A673 (cell line): Measurements from ENCODE around the gene CHRNA9. TPM values are rescaled to one million over a fixed set of nuclear protein-coding genes. Genes with fewer than 3 reads are reported as not detected.

Experiments used
- BruUV-seq: library from RNA; stranded (reverse); fragments of 400-500 nt; replicated peaks from 2 replicates; lab custom pipeline; 2021; lab: Mats Ljungman, UMichigan
- CTCF ChIA-PET: fragments of 300-600 bp; sonication (Branson Sonifier 250); formaldehyde crosslinking; loops from one replicate; lab custom pipeline; 2022; ENCODE audit warnings: antibody characterized with exemption; lab: Charles Lee
- POLR2A ChIA-PET: fragments of 300-600 bp; sonication (Branson Sonifier 250); formaldehyde crosslinking; loops from one replicate; lab custom pipeline; 2022; ENCODE audit warnings: antibody characterized with exemption; ENCODE audit not compliant: low non-redundant PET; lab: Charles Lee
- DNase-seq: peaks from one replicate; pipeline ENCODE4 v3.0.0-alpha.2; 2015; ENCODE audit warnings: low spot score
- H3K27ac ChIP-seq: fragments of 200-600 bp; sonication (generic); 2 replicates; pipeline ENCODE4 v1.5.1; 2016; ENCODE audit warnings: mixed run types, low read depth, mild to moderate bottlenecking, mixed read lengths, antibody characterized with exemption, low read length; ENCODE audit not compliant: poor library complexity, severe bottlenecking
- H3K27me3 ChIP-seq: fragments of 200-600 bp; sonication (generic); replicated peaks from 2 replicates; pipeline ENCODE4 v1.6.1; 2017; ENCODE audit warnings: mixed run types, low read depth, mild to moderate bottlenecking, mixed read lengths, antibody characterized with exemption, low read length; ENCODE audit not compliant: insufficient read depth, poor library complexity
- H3K36me3 ChIP-seq: fragments of 200-600 bp; sonication (generic); 2 replicates; pipeline ENCODE4 v1.6.1; 2016; ENCODE audit warnings: mixed run types, mild to moderate bottlenecking, mixed read lengths, antibody characterized with exemption, low read length; ENCODE audit not compliant: insufficient read depth, poor library complexity, severe bottlenecking
- H3K4me1 ChIP-seq: fragments of 200-600 bp; sonication (generic); 2 replicates; pipeline ENCODE4 v1.6.1; 2017; ENCODE audit warnings: mixed run types, mild to moderate bottlenecking, mixed read lengths, antibody characterized with exemption, low read length; ENCODE audit not compliant: insufficient read depth, poor library complexity, severe bottlenecking
- H3K4me3 ChIP-seq: fragments of 200-600 bp; sonication (generic); 2 replicates; pipeline ENCODE4 v1.5.1; 2016; ENCODE audit warnings: low read depth, mixed run types, mild to moderate bottlenecking, mixed read lengths, low read length; ENCODE audit not compliant: poor library complexity, severe bottlenecking
- H3K9me3 ChIP-seq: fragments of 200-600 bp; sonication (generic); 2 replicates; pipeline ENCODE4 v1.6.1; 2016; ENCODE audit warnings: mixed run types, low read depth, mild to moderate bottlenecking, mixed read lengths, antibody characterized with exemption, low read length; ENCODE audit not compliant: poor library complexity, severe bottlenecking
- CTCF ChIP-seq: fragments of 300-800, 200-600 bp; sonication (generic); conservative IDR thresholded peaks from 2 replicates; pipeline ENCODE4 v1.5.1; 2017; ENCODE audit warnings: low read depth, mild to moderate bottlenecking, antibody characterized with exemption, low read length, moderate library complexity, mixed read lengths
- EZH2 ChIP-seq: fragments of 200-600 bp; sonication (generic); IDR thresholded peaks from 2 replicates; pipeline ENCODE4 v1.6.1; 2017; ENCODE audit warnings: borderline replicate concordance, low read depth, mild to moderate bottlenecking, mixed read lengths, antibody characterized with exemption, low read length; ENCODE audit not compliant: poor library complexity, severe bottlenecking
- intact Hi-C: fragments of 100-400 bp; cut with micrococcal nuclease; formaldehyde crosslinking; loops from one replicate; pipeline ENCODE4 v1.10.0; 2022; ENCODE audit not compliant: unreplicated experiment
- total RNA-seq: library from RNA; stranded (reverse); gene quantifications from 2 replicates; pipeline ENCODE4 v1.2.3, GENCODE V29; 2021

The CHRNA9 gene
- total RNA-seq, 1 experiment from 2014 or later = 1.5 TPM

- POLR2A ChIA-PET = no interaction called here
- CTCF ChIA-PET = no interaction called here
- intact Hi-C loops = no loop called here
- H3K27ac ChIP-seq = no peak overlapping the region
- H3K27me3 ChIP-seq = no peaks in the 10 kb centered on the region
- no peak overlapping the region for H3K4me3 ChIP-seq
- DNase-seq = no peak
- no TSS peak for BruUV-seq
- TF ChIP-seq EZH2 (no peak), CTCF (no peak)
- H3K36me3 ChIP-seq = no peaks in the 10 kb centered on the region
- H3K4me1 ChIP-seq = no peaks in the 10 kb centered on the region
- no peaks in the 10 kb centered on the region for H3K9me3 ChIP-seq
Measured at GRCh38 chr4:40379248-40379647, 44.1 kb downstream of the CHRNA9 start.

DNA sequence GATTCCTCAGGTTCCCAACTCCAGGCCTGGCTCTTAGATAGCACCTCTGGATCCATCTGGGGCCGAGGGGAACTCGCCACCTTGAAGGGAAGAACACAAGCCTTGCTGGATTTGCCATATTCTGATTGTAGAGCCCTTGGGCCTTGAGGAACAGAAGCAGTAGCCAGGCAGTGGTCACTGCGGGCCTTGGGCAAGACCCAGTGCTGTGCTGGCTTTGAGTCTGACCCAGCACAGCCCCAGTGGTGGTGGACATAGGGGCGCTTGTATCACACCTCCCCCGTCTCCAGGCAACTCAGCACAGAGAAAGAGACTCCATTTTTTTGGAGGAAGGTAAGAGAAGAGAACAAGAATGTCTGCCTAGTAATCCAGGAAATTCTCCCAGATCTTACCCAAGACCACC is 45.5 kb downstream of the CHRNA9 start:
- no peaks in the 10 kb centered on the region for H3K4me1 ChIP-seq
- H3K27ac ChIP-seq = no peak overlapping the region
- CTCF ChIA-PET = no interaction called here
- intact Hi-C loops = no loop called here
- H3K27me3 ChIP-seq = no peaks in the 10 kb centered on the region
- no TSS peak for BruUV-seq
- POLR2A ChIA-PET = no interaction called here
- DNase-seq = no peak
- H3K9me3 ChIP-seq = no peaks in the 10 kb centered on the region
- no peaks in the 10 kb centered on the region for H3K36me3 ChIP-seq
- TF ChIP-seq CTCF (no peak), EZH2 (no peak)
- H3K4me3 ChIP-seq = no peak overlapping the region

DNA sequence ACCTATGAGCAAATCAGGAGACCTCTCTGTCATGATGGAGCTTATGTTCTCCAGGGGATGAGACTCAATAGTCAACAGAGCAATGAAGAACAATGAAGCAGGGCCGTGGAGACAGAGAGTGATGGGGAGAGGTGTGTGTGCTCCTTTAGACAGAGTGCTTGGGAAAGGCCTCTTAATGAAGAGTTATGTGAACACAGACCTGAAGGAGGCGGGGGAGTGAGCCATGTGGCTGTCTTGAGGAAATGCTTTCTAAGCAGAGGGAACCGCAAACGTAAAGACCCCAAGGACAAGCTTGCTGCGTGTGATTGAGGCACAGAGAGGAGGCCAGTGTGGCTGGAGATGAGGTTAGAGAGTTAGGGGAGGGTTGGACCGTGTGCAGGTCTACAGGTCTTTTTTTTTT is 53.1 kb downstream of the CHRNA9 start:
- CTCF ChIA-PET = no interaction called here

More for the DNA sequence above, 53.1 kb downstream of the CHRNA9 start:
- H3K4me3 ChIP-seq = no peak overlapping the region
- H3K36me3 ChIP-seq = no peaks in the 10 kb centered on the region
- no TSS peak for BruUV-seq
- POLR2A ChIA-PET = no interaction called here
- no peaks in the 10 kb centered on the region for H3K27me3 ChIP-seq
- H3K27ac ChIP-seq = no peak overlapping the region
- no peak for DNase-seq
- intact Hi-C loops = no loop called here
- H3K4me1 ChIP-seq = no peaks in the 10 kb centered on the region
- no peak for TF ChIP-seq CTCF
- TF ChIP-seq EZH2 = no peak
- H3K9me3 ChIP-seq = no peaks in the 10 kb centered on the region
